Right lobe of liver (tissue), 6 donors: ENCODE data around the gene NLGN4X. TPM values are rescaled to one million over a fixed set of nuclear protein-coding genes. Genes with fewer than 3 reads are reported as not detected.

Experiments
- ATAC-seq, 4 donors: fragments of 200-7000 bp; cut with Tn5 transposase; one replicate each; pipeline ENCODE4 v1.9.1; 2020; ENCODE audit warnings: mild to moderate bottlenecking in 4 of 4, moderate library complexity in 4 of 4
- DNase-seq, 3 donors: peaks; one replicate each; pipeline ENCODE4 v3.0.0-alpha.2; 2020
- H3K27ac ChIP-seq, 3 donors: fragments of 200-600 bp; one replicate each; pipeline ENCODE4 v1.8.0; 2022
- H3K27me3 ChIP-seq, 2 donors: fragments of 200-600 bp; one replicate each; pipeline ENCODE4 v1.8.0; 2022
- H3K36me3 ChIP-seq, 4 donors: fragments of 200-600 bp; sonication (generic) in 1 of 4; one replicate each; pipeline versions ENCODE4 v1.5.1 to v1.8.0; 2017 to 2022; ENCODE audit warnings: control low read depth in 1 of 4
- H3K4me1 ChIP-seq, 4 donors: fragments of 200-600 bp; sonication (generic) in 1 of 4; one replicate each; pipeline versions ENCODE4 v1.5.1 to v1.8.0; 2017 to 2022; ENCODE audit warnings: control low read depth in 1 of 4
- H3K4me3 ChIP-seq, 3 donors: fragments of 200-600 bp; one replicate each; pipeline ENCODE4 v1.8.0; 2022
- H3K9me3 ChIP-seq, 4 donors: fragments of 200-600 bp; sonication (generic) in 1 of 4; one replicate each; pipeline versions ENCODE4 v1.5.1 to v1.8.0; 2017 to 2022; ENCODE audit warnings: control low read depth in 1 of 4
- POLR2A ChIP-seq: fragments of 450-650 bp; IDR thresholded peaks from one replicate; pipeline ENCODE4 v1.6.1; 2017; ENCODE audit warnings: antibody characterized with exemption, mild to moderate bottlenecking
- WGBS: methylation state at CpG from one replicate; pipeline ENCODE4 v1.1.6; 2018; ENCODE audit warnings: low coverage, low lambda C conversion rate; ENCODE audit not compliant: insufficient coverage; ENCODE audit errors: missing lambda C conversion rate; 5-methylcytosine and 5-hydroxymethylcytosine counted together
- intact Hi-C, 2 donors: fragments of 100-400 bp; cut with DNase I; formaldehyde crosslinking; loops; one replicate each; pipeline versions ENCODE4 v1.11.2 to v1.14.1; 2022
- total RNA-seq, 6 experiments: library from RNA; depleted of rRNA in 2 of 6; stranded (reverse); fragments of >200 nt in 2 of 6; fragmentation: NEBNext Ultra II Directional in 3 of 6; extraction: Animal tissue kit (Norgen Biotek cat#: 25700) in 3 of 6; gene quantifications; one replicate each; pipeline versions ENCODE4 v1.1.0 to v1.2.4, GENCODE V29; 2016 to 2023
- TF ChIP-seq, protein P1 (sequence below), 4 donors: fragments of 200-600 bp in 3 of 4; fragments of 450-650 bp in 1 of 4; IDR thresholded peaks; one replicate each; pipeline versions ENCODE4 v1.5.1 to v1.8.0; 2016 to 2022; ENCODE audit warnings: antibody characterized with exemption in 4 of 4, mild to moderate bottlenecking in 2 of 4
- donor health status: DM: no; HTN: yes; CAD: no.
- donor health status: DM: no; HTN: no; CAD: no.
- donor health status: DM: no; HTN: no; CAD: no.
- donor health status: DM: no; HTN: yes; CAD: no.
- donor health status: DM: no; HTN: yes; CAD: no.

The NLGN4X gene
- total RNA-seq, 6 experiments from 2014 or later: 0.51 to 1.5 (median 1.1) TPM

DNA sequence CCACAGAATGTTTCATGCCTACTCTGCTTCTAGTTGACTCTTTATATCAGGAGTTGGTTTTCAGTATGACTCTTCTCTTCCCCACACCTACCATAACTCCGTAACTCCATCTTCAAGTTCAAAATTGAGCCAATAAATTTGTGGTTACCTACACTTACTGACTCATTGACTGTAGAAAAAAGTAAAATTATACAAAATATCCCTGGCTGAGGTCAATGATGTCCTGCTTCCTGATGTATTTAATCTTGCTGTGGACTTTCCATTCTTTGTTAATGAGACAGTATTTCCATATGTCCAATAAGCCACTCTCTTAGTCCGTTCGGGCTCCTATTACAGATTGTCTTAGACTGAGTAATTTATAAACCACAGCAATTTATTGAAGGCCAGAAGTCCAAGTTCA lies 9.9 kb upstream of the NLGN4X start:
- WGBS: 66% methylated on average over 3 of the region's 3 CpGs
- Histone ChIP-seq H3K4me3 (no peak overlapping the region), H3K27ac (no peak overlapping the region), H3K27me3 (no peaks in the 10 kb centered on the region), H3K9me3 (no peaks in the 10 kb centered on the region), H3K4me1 (no peaks in the 10 kb centered on the region), H3K36me3 (no peaks in the 10 kb centered on the region)
- ATAC-seq (no peak), DNase-seq (no peak)
- intact Hi-C loops: no loop called here
- TF ChIP-seq, protein P1, sequence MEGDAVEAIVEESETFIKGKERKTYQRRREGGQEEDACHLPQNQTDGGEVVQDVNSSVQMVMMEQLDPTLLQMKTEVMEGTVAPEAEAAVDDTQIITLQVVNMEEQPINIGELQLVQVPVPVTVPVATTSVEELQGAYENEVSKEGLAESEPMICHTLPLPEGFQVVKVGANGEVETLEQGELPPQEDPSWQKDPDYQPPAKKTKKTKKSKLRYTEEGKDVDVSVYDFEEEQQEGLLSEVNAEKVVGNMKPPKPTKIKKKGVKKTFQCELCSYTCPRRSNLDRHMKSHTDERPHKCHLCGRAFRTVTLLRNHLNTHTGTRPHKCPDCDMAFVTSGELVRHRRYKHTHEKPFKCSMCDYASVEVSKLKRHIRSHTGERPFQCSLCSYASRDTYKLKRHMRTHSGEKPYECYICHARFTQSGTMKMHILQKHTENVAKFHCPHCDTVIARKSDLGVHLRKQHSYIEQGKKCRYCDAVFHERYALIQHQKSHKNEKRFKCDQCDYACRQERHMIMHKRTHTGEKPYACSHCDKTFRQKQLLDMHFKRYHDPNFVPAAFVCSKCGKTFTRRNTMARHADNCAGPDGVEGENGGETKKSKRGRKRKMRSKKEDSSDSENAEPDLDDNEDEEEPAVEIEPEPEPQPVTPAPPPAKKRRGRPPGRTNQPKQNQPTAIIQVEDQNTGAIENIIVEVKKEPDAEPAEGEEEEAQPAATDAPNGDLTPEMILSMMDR (IDR thresholded peaks at IDR 0.05): no peak
- TF ChIP-seq POLR2A: no peak

DNA sequence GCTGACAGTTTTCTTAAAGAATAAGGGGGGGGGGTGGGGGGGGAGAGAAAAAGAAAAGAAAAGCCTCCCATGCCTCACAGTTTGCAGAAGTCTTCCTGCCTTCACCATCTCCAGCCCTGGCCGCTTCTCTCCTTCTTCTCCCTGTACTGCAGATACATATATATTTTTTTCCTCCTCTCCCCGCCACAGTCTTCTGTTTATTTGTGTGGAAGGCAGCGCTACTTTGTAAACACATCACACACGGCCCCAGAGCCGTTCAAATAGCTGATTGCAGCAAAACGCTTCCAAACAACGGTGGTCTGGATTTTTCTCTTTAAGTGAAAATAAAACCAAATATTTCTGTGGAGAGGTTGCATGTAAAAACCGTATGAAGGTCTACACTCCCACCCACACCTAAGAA lies 732 bp downstream of the NLGN4X start:
- Histone ChIP-seq H3K27me3 (peaks cover 0 to 14% of the 10 kb centered on the region in 2 donors), H3K9me3 (no peaks in the 10 kb centered on the region), H3K27ac (no peak overlapping the region), H3K4me1 (no peaks in the 10 kb centered on the region), H3K36me3 (no peaks in the 10 kb centered on the region), H3K4me3 (no peak overlapping the region)
- DNase-seq (no peak), ATAC-seq (no peak)
- 4% methylated on average over 8 of the region's 8 CpGs for WGBS
- TF ChIP-seq, protein P1 (IDR thresholded peaks at IDR 0.05): no peak
- no peak for TF ChIP-seq POLR2A
- intact Hi-C loops: no loop called here

DNA sequence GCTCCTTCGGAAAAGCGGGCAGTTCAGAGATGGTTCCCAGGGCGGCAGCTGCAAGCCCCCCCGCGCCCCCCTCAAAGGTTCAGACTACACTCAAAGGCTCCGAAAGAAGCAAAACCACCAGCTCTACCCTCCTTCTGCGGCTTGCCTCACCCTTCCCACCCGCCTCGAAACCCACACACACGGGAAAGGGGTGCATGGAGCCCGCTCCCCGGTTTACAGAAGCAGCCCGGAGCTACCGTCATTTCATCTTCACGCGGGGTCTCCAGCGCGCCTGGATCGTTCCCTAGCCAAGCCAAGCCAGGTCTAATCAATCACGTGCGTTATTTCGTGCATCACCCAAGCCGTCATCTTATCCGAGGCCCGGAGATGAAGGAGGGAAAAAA lies 1.2 kb downstream of the NLGN4X start:
- no peak overlapping the region for H3K27ac ChIP-seq
- intact Hi-C loops: no loop called here
- no peak for DNase-seq
- H3K4me3 ChIP-seq: no peak overlapping the region
- ATAC-seq: no peak
- TF ChIP-seq, protein P1 (IDR thresholded peaks at IDR 0.05): no peak
- TF ChIP-seq POLR2A: no peak
- peaks cover 0 to 14% of the 10 kb centered on the region in 2 donors for H3K27me3 ChIP-seq
- H3K36me3 ChIP-seq: no peaks in the 10 kb centered on the region
- H3K9me3 ChIP-seq: no peaks in the 10 kb centered on the region
- WGBS: 2% methylated on average over 20 of the region's 25 CpGs
- H3K4me1 ChIP-seq: no peaks in the 10 kb centered on the region

DNA sequence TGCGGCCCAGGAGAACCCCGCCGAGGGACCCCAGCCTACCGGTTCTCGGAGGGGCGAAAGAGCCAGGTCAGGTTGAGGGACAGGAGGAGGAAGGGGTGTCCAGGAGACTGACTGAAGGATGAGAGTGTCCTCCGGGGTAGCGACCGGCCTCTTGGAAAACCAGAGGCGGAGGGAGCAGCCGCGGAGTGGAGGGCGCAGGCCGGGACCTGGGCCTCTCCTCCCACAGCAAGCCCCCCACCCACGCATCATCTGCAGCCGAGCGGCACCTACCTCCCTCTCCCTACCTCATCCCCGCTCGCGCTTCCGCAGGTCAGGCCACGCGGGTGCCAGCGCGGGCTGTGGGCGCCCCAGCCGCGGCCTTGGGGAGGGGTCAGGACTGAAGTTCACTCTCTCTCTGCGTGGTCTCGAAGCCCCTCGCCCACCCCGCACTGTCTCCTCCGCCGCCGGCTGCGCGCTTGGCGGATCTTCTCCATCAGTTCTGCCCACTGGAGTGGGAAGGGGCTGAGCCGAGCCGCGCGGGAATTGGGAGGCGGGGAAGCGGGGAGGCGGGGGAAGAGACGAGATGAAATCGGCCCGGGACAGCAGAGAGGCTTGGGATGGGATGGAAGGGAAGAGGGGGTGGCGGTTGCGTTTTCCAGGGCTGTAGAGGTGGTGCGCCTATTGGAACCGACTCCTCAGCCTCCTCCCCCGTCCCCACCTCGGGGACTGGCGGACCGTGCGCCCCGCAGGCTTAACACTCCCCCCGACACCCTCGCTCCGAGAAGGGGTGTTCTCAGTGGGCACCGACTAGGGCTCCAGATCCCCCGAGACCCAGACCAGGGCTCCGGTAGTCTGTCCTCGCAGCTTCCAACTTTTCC lies 1.8 kb downstream of the NLGN4X start:
- peaks cover 0 to 14% of the 10 kb centered on the region in 2 donors for H3K27me3 ChIP-seq
- TF ChIP-seq POLR2A: no peak
- TF ChIP-seq, protein P1 (IDR thresholded peaks at IDR 0.05): no peak
- peak overlapping the region; percentile 9 to 40 (median 18) for H3K4me3 ChIP-seq
- intact Hi-C loops: no loop called here
- no peaks in the 10 kb centered on the region for H3K4me1 ChIP-seq
- no peaks in the 10 kb centered on the region for H3K36me3 ChIP-seq
- H3K9me3 ChIP-seq: no peaks in the 10 kb centered on the region
- WGBS: 1% methylated on average over 17 of the region's 65 CpGs
- H3K27ac ChIP-seq: no peak overlapping the region
- ATAC-seq: peak in 1 of 4 donors; percentile 45
- no peak for DNase-seq
